ENCODE results near the gene METTL24. TPM values are rescaled to one million over a fixed set of nuclear protein-coding genes. Genes with fewer than 3 reads are reported as not detected.
"Not testable (repeated sequence)": the region's sequence is repeated elsewhere in the genome, so short reads cannot be mapped to it uniquely, and the experiment has no call there.

Gene METTL24
- total RNA-seq, 1 experiment from 2014 or later: not detected

DNA sequence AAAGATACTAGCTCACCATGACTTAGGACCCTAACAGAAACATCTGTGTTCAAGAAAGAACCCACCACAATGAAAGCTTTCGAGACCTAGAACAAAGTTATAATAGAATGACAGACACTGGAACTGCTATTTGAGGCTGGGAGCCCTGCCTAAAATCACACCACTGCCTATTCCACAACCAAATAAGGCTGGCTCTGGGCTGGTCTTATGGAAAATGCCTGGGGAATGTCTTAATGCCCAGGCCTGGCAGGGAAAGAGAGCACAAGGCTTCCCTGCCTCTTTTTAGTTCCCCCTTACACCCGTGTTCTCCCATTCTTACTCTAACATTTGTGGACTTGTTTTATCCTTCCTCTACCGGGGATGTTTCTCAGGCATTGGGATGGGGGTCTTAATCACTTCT is 5.6 kb upstream of the METTL24 start:
- DNase-seq (ENCODE audit: low read depth): no peak

DNA sequence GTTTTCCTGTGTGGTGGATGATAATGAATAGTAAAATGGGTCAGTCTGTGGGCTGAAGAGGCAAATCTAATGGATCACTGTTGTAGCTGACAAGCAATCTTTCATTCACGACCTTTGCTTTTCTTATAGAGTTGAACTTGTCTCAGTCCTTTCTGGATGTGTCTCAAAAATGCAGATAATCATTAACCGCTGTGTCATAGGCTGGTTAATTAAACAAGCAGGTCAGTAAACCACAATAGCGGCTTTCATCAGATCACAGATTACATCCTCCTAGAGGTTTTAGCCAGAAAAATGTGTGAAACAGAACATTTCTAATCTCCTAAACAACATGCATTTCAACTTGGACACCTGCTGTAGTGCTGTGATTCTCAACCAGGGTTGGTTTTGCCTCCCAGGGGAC is 2.5 kb upstream of the METTL24 start:
- DNase-seq (ENCODE audit: low read depth): no peak

DNA sequence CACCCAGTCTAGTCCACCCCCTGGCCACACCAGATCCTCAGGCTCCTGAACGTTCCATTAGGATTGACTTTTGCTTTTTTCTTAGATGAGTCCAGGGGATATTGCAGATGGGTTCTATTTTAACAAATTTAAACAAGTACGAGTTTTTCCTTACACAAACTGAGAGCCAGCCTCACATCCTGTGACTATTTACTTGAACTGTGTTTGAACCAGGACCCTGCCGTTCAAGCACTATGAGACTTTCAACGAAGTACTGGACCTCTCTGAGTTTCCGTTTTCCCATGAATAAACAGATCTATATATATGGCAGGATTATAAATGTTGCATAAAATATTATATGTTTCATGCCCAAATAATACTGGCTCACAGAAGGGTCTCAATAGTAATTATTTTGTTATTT is 1.4 kb upstream of the METTL24 start:
- DNase-seq (ENCODE audit: low read depth): no peak

DNA sequence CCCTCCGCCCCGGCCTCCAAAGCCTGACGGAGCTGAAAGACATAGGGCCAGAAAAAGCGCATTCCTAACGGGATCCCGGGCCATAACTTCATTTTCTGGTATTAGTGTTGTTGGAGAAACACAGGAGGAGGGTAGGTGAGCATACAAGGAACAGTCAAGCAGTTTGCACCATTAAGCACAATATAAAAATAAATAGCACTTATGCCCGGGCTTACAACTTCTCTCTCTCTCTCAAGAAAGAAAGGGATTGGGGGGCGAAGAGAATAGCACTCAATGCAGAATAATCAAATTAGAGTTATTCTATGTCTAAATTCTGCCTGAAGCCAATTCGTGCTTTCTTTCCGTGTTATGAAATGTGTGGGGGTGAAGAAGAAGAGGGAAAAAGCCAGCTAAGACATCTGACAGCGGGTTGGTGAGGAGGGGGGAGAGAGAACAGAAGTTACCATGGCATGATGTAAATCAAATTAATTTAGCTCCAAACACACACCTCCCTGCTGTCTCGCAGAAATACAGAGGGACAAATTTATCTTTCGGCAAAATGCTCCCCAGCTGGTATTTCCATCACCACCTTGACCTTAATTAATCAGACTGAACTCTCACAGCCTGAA is 508 bp upstream of the METTL24 start:
- DNase-seq (ENCODE audit: low read depth): no peak

DNA sequence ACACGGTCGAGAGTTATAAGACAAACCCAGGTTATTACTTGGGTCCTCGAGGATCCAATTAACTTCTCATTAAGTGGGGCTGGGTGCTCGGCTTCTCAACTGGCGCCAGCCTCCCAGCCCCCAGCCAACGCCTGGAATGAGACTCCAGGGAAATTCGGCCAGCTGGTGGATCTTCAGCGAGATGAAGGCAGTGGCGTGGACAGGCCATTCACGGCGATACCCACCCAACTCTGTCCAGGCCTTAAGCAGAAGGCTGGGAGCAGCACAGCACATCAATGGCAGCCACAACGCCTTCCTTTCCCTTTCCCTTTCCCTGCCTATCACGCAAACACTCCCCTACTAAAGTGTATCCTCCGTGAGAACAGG is 868 bp downstream of the METTL24 start:
- no peak for DNase-seq (ENCODE audit: low read depth)

DNA sequence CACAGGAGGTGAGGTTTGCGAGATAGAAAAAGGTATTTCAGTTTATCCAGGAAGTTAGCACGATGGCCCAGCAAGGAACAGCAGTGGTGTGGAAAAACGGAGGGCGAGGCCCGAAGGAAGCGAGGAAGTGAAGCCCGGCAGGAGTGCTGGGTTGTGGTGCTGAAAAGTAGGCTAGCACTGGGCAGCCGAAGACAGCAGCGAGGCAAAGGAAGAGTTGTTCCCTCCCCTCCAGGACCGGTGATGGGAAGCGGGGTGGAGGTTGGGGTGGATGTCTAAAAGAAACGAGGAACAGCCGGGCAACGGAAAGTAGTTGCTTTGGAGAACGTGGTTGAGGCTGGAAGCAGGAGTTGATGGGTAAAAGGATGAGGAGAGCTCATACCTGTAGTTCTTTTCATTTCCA is 1.4 kb downstream of the METTL24 start:
- DNase-seq (ENCODE audit: low read depth): no peak

DNA sequence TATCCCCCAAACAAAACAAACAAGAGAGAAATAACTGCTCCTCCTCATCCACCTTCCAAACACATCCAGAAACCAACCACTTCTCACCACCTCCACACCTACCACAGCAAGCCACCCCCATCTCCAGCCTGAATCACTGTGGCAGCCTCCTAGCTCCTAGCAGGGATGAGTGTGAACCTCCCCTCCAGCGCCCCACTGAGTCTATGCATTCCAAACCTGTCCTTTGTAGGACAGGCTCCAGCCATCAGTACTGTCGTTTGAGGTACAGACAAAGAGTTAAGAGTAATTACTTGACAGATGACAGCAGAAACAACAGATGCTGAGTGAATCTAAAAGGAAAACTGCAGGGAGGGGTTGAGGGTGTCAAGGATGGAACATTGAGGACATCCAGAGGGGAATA is 2.4 kb downstream of the METTL24 start:
- DNase-seq (ENCODE audit: low read depth): no peak

DNA sequence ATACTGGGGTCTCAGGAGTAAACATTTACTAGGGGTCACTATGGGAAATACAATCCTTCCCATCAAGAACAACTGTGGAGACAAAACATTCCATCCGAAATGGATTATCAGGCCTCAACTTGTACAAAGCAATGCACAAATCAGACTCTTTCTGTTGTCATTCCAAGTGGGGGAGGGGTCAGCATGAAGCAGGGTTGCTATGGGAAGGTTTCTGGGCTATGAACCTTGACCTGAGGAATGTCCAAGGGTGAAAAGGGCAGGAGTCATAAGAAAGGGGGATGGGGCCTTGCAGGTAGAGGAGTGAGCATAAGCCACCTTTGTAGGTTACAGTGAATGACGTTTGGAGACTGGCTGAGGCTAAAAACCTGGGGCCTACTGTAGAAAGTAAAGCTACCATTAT is 3.1 kb downstream of the METTL24 start:
- no peak for DNase-seq (ENCODE audit: low read depth)

DNA sequence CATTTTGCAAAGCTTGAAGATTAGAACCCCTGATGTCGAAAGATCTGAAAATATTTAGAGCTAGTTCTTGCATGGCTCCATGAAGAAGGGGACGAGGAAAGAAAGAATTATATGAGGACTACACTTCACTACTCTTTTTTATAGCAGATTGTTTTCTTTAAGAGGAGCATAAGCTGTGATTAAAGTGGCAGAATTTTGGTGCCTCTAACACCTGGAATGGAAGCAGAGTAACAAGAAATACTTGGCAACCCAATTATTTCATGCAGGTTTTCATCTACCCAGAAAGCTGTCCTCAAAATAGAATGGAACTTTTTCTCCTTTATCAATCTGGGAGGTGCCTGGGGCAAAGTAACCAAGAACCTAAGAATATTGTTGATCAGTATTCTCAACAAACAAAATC is 4.0 kb downstream of the METTL24 start:
- no peak for DNase-seq (ENCODE audit: low read depth)

DNA sequence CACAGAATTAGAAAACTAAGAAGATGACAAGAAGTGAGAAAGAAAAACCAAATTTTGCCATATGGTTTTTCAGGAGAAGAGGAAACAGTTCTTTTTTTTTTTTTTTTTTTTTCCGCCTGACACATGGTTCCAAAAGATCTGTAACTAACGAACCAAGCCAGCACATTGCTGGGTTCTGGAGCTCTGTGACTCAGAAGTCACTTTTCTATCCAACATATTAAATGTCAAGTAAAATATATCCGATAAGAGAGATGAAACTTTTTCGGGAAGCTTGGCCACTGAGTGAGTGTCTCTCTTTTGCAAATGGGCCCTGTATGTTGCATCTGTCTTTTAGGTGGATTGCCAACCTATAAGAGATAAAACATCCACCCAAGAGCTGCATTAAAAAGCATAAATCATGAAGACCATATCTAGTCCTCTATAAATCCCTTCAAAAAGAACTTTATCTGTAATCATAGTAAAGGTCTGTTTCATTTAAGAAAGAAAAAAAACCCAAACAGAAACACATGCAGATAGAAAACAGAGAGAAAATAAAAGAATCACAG is 4.6 kb downstream of the METTL24 start:
- no peak for DNase-seq (ENCODE audit: low read depth)

DNA sequence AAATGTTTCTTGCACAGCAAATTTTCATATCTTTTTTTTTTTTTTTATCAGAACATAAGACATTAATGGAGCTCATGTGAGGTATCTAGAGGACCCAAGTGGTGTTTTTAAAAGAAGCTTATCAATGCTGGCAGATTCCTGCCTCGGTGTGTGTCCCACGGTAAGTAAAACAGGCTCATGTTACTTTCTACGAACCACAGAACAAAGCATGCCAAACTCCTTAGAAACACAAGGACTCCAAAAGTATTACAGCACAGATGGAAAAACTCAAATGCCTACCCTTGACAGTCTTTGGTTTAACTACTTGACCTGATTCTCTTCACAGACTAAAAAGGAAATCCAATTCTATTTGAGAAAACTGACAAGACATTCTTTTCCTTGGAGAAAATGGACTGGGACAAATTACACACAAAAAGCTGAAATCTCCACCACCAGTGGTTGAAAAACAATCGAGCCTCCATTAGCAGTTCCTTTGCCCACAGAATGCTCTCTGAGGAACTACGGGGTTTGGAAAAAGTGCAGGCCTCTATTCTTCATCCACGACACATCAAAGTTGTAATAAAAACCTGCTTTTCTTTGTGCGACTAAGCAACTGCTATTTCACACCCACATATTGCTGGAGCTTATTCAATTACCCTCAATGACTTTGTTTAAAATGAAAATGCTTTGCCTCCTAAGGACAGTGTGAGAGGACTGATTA is 5.4 kb downstream of the METTL24 start:
- no peak for DNase-seq (ENCODE audit: low read depth)

DNA sequence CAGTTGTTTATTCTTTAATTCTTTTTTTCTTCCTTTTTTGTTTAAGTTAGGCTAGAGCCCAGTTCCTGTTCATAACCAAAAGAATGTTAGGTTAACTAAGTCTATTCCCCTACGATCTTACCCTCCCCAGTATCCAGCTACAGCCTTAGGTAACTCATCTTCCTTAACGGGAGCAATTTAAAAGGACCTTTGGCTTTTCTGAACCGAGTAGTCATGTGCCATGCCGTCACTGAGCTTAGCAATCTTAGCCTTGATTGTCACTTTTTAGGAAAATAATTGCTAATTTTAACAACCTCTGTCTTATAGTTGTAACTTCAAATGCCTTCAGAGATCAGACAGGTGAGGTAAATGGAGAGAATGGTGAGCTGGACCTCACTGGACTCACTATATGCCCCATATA is 6.2 kb downstream of the METTL24 start:
- no peak for DNase-seq (ENCODE audit: low read depth)

DNA sequence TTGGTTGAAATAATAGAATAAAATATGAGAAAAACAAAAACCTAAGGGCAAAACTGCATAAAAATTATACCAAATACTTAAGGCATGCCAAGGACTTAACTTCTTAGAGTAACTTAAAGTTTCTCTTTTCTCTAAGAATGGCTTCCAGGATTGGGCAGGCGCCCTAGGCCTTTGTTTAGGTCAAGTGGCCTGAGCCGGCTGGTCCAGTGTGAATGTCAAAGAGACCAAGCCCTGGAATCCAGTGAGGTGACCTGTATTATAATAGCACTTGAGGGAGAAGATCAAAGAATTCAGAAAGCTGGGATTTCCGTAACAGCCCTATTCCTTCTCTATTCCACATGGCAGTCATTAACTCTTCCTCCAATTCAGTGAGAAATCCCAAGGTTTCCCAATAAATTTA is 6.6 kb downstream of the METTL24 start:
- no peak for DNase-seq (ENCODE audit: low read depth)

DNA sequence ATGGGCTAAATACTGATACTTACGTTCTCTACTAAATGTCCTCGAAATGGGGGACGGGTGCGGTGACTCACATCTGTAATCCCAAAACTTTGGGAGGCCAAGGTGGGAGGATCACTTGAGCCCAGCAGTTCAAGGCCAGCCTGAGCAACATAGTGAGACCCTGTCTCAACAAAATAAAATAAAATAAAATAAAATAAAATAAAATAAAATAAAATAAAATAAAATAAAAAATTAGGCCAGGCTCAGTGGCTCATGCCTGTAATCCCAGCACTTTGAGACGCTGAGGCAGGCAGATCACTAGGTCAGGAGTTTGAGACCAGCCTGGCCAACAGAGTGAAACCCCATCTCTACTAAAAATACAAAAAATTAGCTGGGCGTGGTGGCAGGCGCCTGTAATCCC is 7.6 kb downstream of the METTL24 start:
- DNase-seq (ENCODE audit: low read depth): not testable (repeated sequence)

DNA sequence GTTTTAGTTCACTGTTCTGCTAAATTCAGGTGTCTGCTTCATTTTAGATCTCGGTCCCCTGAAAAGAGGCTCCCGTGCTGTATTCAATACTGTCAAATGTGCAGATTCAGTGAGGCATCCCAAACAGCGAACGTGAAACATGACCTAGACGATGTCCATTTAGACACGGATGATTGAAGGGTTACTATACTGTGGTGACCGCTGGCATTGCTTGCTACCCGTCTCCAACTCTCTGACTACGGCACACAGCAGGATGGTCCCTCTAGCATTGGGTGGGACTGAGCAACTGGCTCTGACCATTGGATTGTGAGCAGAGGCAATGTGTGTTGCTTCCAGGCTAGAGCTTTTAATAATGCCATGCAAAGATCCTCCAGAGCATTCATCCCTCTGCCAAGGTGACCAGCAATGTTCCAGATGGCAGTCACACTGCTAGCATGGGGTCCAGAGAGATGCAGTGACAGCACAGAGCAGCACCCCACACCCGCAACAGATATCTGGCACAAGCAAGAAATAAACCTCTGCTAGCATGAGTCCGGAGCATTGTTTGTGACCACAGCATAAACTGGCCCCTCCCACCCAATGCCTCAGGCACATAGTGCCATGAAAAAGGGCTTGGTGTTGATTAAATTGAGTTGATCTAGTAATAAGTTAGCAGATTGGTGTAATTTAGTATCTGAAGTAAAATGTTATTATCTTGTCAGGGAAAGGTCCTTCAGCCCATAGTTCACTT is 9.0 kb downstream of the METTL24 start:
- DNase-seq (ENCODE audit: low read depth): no peak

DNA sequence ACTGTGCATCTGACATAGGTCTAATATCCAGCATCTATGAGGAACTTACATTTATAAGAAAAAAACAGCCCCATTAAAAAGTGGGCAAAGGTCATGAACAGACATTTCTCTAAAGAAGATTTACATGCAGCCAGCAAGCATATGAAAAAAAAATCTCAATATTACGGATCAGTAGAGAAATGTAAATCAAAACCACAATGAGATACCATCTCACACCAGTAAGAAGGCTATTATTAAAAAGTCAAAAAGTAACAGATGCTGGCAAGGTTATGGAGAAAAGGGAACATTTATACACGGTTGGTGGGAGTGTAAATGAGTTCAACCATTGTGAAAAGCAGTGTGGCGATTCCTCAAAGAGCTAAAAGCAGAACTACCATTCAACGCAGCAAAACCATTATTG is 13.1 kb downstream of the METTL24 start:
- no peak for DNase-seq (ENCODE audit: low read depth)

DNA sequence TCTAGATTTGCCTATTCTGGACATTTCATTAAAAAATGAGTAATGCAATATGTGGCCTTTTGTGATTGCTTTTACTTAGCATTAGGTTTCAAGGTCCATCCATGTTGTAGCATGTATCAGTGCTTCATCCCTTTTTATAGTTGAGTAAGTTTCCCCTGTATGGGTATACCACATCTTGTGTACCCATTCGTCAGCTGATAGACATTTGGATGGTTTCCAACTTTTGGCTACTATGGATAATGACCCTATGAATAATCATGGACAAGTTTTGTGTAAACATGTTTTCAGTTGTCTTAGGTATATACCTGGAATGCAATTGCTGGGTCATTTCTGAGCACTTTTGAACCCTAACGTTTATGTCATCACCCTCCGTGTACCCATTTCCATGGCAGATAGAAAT is 15.4 kb downstream of the METTL24 start:
- DNase-seq (ENCODE audit: low read depth): no peak

DNA sequence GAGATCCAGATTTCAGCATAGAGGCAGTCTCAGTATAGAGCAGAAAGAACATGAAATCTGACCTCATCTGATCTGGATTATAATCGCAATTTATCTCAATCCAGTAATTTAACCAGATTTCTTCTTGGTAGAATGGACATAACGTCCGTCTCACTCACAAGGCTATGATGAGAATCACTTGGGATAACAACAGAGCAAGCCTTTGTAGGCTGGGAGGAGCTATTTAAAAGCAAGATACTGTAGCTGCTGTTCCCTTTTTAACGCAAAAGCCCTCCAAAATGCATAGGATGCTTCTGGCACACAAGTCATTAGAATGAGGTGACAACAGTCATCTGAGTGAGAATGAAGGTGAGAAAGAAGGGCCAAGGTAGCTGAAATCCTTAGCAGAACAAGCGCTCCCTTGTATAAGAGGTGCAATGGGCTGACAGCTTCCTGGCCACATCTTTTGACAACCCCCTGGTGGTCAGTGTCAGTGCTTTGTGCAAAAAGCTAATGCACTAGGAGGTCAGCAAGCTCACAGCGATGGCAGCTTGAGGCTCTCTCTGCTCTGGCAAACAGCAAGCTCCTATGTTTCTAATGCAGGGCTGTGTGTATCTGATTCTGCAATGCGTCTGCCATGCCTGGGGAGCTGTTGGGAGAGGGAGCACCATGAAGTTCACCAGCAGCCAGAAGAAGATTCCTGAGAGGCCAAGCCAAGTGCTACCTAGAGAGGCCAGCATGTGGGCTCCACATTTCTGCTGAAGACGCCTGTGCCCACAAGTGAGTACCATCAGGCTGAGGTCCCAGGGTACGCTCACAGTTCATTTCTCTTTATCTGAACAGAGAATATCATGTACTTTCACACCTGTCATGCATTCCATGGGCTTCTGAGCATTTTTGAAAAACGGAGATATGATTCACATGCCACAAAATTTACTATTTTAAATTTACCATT is 16.2 kb downstream of the METTL24 start:
- DNase-seq (ENCODE audit: low read depth): peak; percentile 15

DNA sequence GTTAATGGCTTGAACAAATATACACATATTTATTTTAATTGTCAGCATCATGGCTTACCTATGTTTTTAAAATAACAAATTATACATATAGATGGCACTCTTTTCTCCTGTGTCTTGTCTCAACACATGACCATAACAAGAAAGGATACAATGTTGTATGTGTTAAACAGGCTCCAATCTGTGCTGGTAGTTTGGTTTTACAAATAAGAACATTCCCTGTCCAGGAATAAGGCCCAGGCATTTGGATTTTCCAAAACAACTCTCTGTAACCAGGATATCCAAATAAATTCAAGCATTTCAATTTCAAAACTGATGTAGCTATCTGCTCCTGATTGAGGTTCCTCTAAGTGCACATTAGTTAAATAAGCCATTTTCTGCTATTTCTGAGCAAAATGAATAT is 17.1 kb downstream of the METTL24 start:
- no peak for DNase-seq (ENCODE audit: low read depth)

DNA sequence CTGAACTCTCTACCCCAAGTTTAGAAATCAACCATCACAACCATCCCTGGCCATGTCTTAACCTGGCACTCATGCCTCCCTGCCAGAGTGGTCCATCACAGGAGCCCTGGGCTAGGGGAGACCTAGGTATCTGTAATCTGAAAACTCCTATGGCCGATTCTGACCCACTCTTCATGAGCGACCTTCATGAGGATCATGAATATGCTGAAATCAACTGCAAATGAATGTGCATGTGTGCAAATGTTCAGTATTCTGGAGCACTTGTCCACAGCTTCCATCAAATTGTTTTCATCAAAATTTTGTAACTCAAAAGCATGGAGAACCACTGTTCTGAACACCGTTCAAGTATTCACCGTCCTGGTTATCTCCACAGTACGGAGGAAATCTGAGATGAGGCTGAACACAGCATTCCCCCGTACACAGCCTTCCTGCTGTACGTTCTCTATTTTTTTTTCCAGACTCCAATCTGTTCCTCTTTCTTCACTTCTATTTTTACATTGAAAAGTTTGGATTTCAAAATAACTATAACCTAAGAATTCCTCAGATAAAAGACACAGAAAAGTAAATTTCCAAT is 17.7 kb downstream of the METTL24 start:
- no peak for DNase-seq (ENCODE audit: low read depth)

DNA sequence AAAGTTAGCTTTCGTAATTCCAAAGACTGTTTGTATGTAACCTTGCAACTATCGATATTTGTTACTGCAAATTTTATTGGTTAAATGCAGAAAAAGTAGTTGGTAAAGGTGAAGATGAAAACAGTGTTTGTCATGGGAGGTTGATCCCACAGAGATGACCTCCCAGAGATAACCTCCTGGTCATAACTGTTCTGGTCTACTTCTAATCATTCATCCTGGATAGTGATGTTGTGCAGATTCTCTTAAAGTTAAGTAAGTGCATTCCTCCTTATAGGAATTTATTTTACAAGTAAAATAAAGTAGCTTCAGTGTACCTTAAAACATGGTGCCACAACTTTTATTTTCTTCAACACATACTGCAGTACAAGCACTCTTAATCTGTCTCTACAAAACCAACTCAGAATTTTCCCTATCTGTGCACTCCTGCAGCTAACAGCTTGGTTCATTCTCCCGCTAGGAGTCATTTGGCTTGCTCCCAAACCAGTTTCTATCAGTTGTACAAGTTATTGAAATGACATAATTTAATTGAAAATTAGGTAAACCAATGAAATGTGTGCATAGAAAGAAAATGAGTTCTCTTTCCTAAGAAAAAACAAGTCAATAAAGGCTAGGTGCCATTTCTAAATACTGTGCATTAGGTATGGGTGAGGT is 19.2 kb downstream of the METTL24 start:
- DNase-seq (ENCODE audit: low read depth): no peak
